Suprapubic skin (tissue), 4 donors: ENCODE measurements around the gene PIP4K2B. TPM values are rescaled to one million over a fixed set of nuclear protein-coding genes. Genes with fewer than 3 reads are reported as not detected.
"Not testable (repeated sequence)": the region's sequence is repeated elsewhere in the genome, so short reads cannot be mapped to it uniquely, and the experiment has no call there.

Experiments used
- DNase-seq, 2 donors: peaks; one replicate each; pipeline ENCODE4 v3.0.0-alpha.2; 2019; ENCODE audit warnings: low spot score in 2 of 2
- H3K27ac ChIP-seq: fragments of 200-600 bp; sonication (generic); one replicate; pipeline ENCODE4 v1.5.1; 2019
- H3K27me3 ChIP-seq: fragments of 200-600 bp; sonication (generic); one replicate; pipeline ENCODE4 v1.5.1; 2019
- H3K36me3 ChIP-seq: fragments of 200-600 bp; sonication (generic); one replicate; pipeline ENCODE4 v1.5.1; 2019
- H3K4me1 ChIP-seq: fragments of 200-600 bp; sonication (generic); one replicate; pipeline ENCODE4 v1.5.1; 2019
- H3K4me3 ChIP-seq: fragments of 200-600 bp; sonication (generic); one replicate; pipeline ENCODE4 v1.5.1; 2019; ENCODE audit warnings: mild to moderate bottlenecking
- H3K9me3 ChIP-seq: fragments of 200-600 bp; sonication (generic); one replicate; pipeline ENCODE4 v1.5.1; 2019
- EP300 ChIP-seq: sonication (generic); formaldehyde crosslinking; IDR thresholded peaks from one replicate; pipeline ENCODE4 v1.6.1; 2017; ENCODE audit warnings: antibody characterized with exemption
- POLR2A ChIP-seq, 2 donors: fragments of 450-650 bp; IDR thresholded peaks; one replicate each; pipeline ENCODE4 v1.6.1; 2017; ENCODE audit warnings: antibody characterized with exemption in 2 of 2, mild to moderate bottlenecking in 2 of 2, moderate library complexity in 2 of 2
- POLR2AphosphoS5 ChIP-seq, 3 donors: sonication (generic); formaldehyde crosslinking; IDR thresholded peaks; one replicate each; pipeline ENCODE4 v1.6.1; 2017; ENCODE audit warnings: antibody characterized with exemption in 3 of 3
- WGBS: methylation state at CpG from one replicate; pipeline ENCODE4 v1.1.5; 2018; 5-methylcytosine and 5-hydroxymethylcytosine counted together
- total RNA-seq, 4 donors: library from RNA; depleted of rRNA; stranded (reverse); fragments of >200 nt; gene quantifications; one replicate each; pipeline ENCODE4 v1.1.0, GENCODE V29; 2016
- TF ChIP-seq, protein P1 (sequence below), 2 donors: fragments of 200-600 bp in 1 of 2; fragments of 450-650 bp in 1 of 2; sonication (generic) in 1 of 2; IDR thresholded peaks; one replicate each; pipeline ENCODE4 v1.5.1; 2016 to 2019; ENCODE audit warnings: antibody characterized with exemption in 2 of 2, mild to moderate bottlenecking in 1 of 2, moderate library complexity in 1 of 2

Gene PIP4K2B
- total RNA-seq, 4 donors from 2014 or later: 31.0 to 46.7 (median 38.6) TPM

DNA sequence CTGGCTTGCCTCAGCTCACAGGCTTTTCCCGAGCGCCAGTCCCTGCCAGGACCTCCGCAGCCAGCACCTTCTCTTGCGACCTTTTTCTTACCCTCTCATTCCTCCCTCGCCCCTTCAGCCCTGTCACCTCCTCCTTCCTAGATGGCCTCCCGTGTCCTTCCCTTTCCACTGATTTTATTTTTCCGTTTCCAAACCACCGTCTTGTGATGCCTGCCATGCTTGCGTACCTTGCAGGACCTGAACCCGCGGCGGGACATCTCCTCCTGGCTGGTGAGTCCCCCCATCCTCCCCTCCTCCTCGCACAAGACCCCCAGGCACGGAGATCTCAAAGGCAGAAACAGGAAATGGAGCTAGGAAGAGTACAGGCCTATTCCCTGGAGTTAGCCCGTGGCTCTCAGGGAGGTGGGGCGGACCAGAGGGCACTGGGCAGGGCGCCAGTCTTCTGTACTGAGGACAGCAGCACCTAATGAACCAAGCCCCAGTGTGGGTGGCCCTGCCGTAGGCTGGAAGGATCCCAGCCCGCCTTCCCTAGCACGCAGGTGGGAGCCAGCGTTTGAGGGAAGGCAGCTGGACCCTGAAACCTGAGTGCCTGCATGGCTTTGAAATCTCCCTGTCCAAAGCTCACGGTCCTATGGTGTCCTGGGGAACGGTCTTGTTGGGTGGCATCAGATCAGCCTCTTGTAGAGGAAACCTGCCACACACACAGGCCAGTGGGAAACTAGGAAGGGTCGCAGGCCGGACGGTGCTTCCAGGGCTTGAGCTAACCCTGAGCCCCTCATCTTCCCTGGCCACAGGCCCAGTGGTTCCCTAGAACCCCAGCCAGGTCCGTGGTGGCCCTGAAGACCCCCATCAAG lies 68.6 kb downstream of the PIP4K2B start:
- Histone ChIP-seq H3K36me3 (peaks cover 12% of the 10 kb centered on the region), H3K4me1 (peaks cover 63% of the 10 kb centered on the region), H3K27me3 (no peaks in the 10 kb centered on the region), H3K9me3 (no peaks in the 10 kb centered on the region), H3K27ac (peak overlapping the region; percentile 88), H3K4me3 (peak overlapping the region; percentile 82)
- 4% methylated on average over 18 of the region's 27 CpGs for WGBS
- TF ChIP-seq POLR2AphosphoS5 (IDR thresholded peaks at IDR 0.05) (no peak), EP300 (no peak), POLR2A (IDR thresholded peaks at IDR 0.05) (no peak)
- TF ChIP-seq, protein P1, sequence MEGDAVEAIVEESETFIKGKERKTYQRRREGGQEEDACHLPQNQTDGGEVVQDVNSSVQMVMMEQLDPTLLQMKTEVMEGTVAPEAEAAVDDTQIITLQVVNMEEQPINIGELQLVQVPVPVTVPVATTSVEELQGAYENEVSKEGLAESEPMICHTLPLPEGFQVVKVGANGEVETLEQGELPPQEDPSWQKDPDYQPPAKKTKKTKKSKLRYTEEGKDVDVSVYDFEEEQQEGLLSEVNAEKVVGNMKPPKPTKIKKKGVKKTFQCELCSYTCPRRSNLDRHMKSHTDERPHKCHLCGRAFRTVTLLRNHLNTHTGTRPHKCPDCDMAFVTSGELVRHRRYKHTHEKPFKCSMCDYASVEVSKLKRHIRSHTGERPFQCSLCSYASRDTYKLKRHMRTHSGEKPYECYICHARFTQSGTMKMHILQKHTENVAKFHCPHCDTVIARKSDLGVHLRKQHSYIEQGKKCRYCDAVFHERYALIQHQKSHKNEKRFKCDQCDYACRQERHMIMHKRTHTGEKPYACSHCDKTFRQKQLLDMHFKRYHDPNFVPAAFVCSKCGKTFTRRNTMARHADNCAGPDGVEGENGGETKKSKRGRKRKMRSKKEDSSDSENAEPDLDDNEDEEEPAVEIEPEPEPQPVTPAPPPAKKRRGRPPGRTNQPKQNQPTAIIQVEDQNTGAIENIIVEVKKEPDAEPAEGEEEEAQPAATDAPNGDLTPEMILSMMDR (IDR thresholded peaks at IDR 0.05): no peak
- peak; percentile 86 for DNase-seq

DNA sequence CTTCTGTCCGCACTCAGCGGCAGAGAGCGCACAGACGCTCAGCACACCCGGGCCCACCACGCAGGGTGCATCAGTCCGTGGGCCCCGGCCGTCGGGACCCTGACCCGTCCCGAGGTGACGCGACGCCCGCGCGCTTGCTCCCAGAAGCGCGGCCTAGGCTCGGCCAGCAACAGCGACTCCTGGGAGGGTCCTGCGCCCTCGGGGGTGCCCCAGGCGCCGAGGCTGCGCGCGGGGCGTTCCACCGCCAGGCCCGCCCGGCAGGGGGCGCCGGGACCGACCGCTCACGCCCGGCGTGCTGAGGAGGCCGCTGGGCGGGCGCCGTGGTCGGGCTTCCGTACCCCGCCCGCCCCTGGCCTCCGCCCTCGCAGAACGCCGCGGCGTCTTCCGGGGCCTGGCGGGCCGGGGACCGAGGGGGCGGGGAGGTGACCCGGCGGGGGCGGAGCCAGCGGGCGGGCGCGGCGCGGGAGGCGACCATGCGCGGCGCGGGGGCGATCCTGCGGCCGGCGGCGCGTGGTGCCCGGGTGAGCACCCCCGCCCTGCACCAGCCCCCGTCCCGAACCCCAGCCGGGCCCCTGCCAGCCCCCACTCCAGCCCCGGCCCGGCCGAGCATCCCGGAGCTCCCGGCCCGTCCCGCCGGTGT lies 69.3 kb downstream of the PIP4K2B start, which contains the start of gene CISD3:
Gene CISD3 (plus strand): TSS at position 456 of the 640 bp plus-strand sequence. CDS start 18 bp downstream, at position 474.
- H3K27ac ChIP-seq: peak within 1 kb of the TSS; percentile 88
- H3K27me3 ChIP-seq: no peaks in the 10 kb centered on the region
- 0% methylated on average over 5 of the region's 92 CpGs for WGBS
- H3K4me1 ChIP-seq: peaks cover 59% of the 10 kb centered on the region
- H3K4me3 ChIP-seq: peak within 1 kb of the TSS; percentile 82
- DNase-seq: peak; percentile 86 to 88
- H3K36me3 ChIP-seq: peaks cover 15% of the 10 kb centered on the region
- H3K9me3 ChIP-seq: no peaks in the 10 kb centered on the region
- no peak for TF ChIP-seq POLR2A (IDR thresholded peaks at IDR 0.05)
- TF ChIP-seq, protein P1 (IDR thresholded peaks at IDR 0.05): peak; percentile 85 to 90

DNA sequence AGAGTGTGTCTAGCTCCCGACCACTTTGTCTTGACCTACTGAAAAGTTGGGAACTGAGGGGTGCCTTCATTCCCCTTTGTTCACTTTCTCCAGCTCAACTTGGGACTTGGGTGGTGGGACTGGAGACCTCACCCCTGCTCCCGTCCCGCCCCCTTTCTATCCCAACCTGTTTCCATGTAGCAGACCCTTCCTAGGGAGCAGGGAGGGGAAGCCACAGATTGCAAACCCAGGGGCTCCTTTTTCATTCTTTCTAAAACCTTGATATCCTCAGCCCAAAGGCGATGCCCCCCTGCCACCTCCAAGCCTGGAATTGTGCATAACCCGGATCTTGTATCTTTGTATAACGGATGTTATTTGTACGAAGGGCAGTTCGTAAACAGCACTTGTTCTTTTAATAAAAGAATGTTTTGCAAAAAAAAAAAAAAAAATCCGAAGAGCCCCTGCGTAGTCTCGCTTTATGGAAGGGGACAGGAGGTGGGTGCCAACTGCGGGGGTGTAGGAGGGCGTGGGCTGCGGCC lies 69.9 kb downstream of the PIP4K2B start:
- Histone ChIP-seq H3K27me3 (no peaks in the 10 kb centered on the region), H3K9me3 (no peaks in the 10 kb centered on the region), H3K27ac (peak overlapping the region; percentile 88), H3K4me1 (peaks cover 58% of the 10 kb centered on the region), H3K36me3 (peaks cover 21% of the 10 kb centered on the region), H3K4me3 (peak overlapping the region; percentile 82)
- WGBS: 24% methylated on average over 14 of the region's 14 CpGs
- DNase-seq: no peak
- TF ChIP-seq, protein P1 (IDR thresholded peaks at IDR 0.05): no peak
- TF ChIP-seq POLR2A (IDR thresholded peaks at IDR 0.05) (no peak), POLR2AphosphoS5 (IDR thresholded peaks at IDR 0.05) (no peak), EP300 (no peak)

DNA sequence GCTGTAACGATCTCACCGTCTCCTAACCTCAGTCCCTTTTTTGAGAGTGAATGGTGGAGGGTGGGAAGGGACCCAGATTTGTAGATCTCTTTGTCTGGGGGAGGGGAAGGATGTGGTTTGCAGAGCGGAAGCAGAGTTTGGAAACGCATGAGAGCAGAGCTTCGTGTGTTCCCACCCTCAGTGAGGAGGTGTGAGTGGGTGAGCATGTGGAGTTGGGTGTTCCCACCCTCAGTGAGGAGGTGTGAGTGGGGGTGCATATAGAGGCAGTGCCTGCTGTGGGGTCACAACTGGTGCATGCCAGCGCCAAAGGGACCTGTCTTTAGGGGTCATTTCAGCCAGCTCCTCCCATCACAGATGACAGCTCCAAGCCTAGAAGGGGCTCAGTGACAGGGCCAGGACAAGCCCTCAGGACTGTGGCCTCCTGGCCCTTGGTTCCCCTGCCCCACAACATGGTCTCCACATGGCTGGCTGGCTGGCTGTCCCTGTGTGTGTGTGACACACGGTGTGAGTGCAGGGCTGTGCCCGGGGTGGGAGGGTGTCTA lies 71.0 kb downstream of the PIP4K2B start:
- WGBS: 60% methylated on average over 7 of the region's 8 CpGs
- no peak overlapping the region for H3K27ac ChIP-seq
- H3K36me3 ChIP-seq: peaks cover 24% of the 10 kb centered on the region
- peaks cover 49% of the 10 kb centered on the region for H3K4me1 ChIP-seq
- no peak for TF ChIP-seq POLR2AphosphoS5 (IDR thresholded peaks at IDR 0.05)
- TF ChIP-seq, protein P1 (IDR thresholded peaks at IDR 0.05): no peak
- no peak for TF ChIP-seq EP300
- TF ChIP-seq POLR2A (IDR thresholded peaks at IDR 0.05): no peak
- no peaks in the 10 kb centered on the region for H3K27me3 ChIP-seq
- no peaks in the 10 kb centered on the region for H3K9me3 ChIP-seq
- no peak for DNase-seq
- no peak overlapping the region for H3K4me3 ChIP-seq

DNA sequence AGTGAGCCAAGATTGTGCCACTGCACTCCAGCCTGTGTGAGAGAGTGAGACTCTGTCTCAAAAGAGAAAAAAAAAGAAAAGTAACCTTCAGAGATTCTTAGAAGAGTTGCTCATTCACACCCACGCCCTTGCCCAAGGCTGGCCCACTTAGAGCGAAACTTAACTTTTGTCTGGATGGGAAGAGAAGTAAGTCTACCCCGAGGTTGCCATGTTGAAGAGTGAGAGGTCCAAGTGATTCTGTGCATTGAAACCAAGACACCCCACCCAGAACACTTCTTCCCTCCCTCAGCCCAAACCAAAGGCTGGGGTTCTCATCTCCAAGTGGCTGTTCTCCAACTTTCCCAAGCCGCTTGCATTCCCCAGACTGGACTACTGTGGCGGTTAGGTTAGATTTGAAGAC lies 71.6 kb downstream of the PIP4K2B start:
- 59% methylated on average over 5 of the region's 5 CpGs for WGBS

DNA sequence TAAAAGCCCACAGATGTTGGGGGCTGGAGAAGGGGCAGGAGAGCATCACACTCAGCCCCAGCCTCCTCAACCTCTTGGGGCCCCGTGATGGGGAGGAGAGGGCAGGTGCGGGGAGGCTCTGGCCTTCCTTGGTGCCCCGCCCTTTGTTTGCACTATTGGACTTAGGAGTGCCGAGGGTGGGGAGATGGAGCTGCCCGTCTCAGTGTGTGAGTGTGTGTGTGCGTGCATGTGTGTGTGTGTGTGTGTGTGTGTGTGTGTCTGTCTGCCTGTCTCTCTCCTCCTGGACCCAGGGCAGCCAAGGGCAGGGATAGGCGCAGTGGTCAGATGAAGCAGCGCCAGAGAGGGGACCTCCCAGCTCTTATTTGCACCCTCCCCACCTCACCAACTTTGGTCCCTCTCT lies 73.2 kb downstream of the PIP4K2B start:
- DNase-seq, H3K27ac ChIP-seq, H3K4me3 ChIP-seq, H3K27me3 ChIP-seq, H3K9me3 ChIP-seq: not testable (repeated sequence)
- peaks cover 27% of the 10 kb centered on the region for H3K4me1 ChIP-seq
- peaks cover 37% of the 10 kb centered on the region for H3K36me3 ChIP-seq
- 40% methylated on average over 2 of the region's 8 CpGs for WGBS

More for the DNA sequence above, 71.6 kb downstream of the PIP4K2B start:
- Histone ChIP-seq H3K4me3 (no peak overlapping the region), H3K27ac (no peak overlapping the region), H3K4me1 (peaks cover 43% of the 10 kb centered on the region), H3K27me3 (no peaks in the 10 kb centered on the region), H3K9me3 (no peaks in the 10 kb centered on the region), H3K36me3 (peaks cover 21% of the 10 kb centered on the region)
- TF ChIP-seq EP300: no peak
- TF ChIP-seq POLR2A (IDR thresholded peaks at IDR 0.05): no peak
- DNase-seq: no peak
